Measurements from ENCODE around the gene GPR37L1. TPM values are rescaled to one million over a fixed set of nuclear protein-coding genes. Genes with fewer than 3 reads are reported as not detected.

The GPR37L1 gene
- total RNA-seq, 6 donors from 2014 or later = under 0.01 to 0.07 (median 0.03) TPM; not detected in 3

- Histone ChIP-seq H3K27ac (no peak overlapping the region), H3K27me3 (no peaks in the 10 kb centered on the region), H3K4me3 (no peak overlapping the region), H3K36me3 (no peaks in the 10 kb centered on the region), H3K4me1 (peaks cover 0 to 10% (median 3%) of the 10 kb centered on the region in 4 donors), H3K9me3 (no peaks in the 10 kb centered on the region)
- 70% methylated on average over 7 of the region's 7 CpGs for WGBS, 2 donors
- TF ChIP-seq EP300 (IDR thresholded peaks at IDR 0.05) (no peak), CTCF (IDR thresholded peaks at IDR 0.05) (no peak), POLR2A (IDR thresholded peaks at IDR 0.05) (no peak), POLR2AphosphoS5 (IDR thresholded peaks at IDR 0.05) (no peak)
- DNase-seq (no peak), ATAC-seq (ENCODE audit: low FRiP score in 2 of 2) (peak; percentile 45 to 46)
These were observed 36.9 kb upstream of the GPR37L1 start for GRCh38 chr1:202085682-202086373.

GRCh38 chr1:202086579-202087350 is 36.0 kb upstream of the GPR37L1 start:
- 54 to 80% methylated on average over 4 to 7 of the region's 7 CpGs for WGBS, 2 donors
- Histone ChIP-seq H3K27ac (no peak overlapping the region), H3K36me3 (no peaks in the 10 kb centered on the region), H3K27me3 (no peaks in the 10 kb centered on the region), H3K4me1 (peaks cover 0 to 10% (median 3%) of the 10 kb centered on the region in 4 donors), H3K4me3 (no peak overlapping the region), H3K9me3 (no peaks in the 10 kb centered on the region)
- ATAC-seq (ENCODE audit: low FRiP score in 2 of 2) (no peak), DNase-seq (peak in 1 of 2 donors; percentile 40)
- TF ChIP-seq POLR2A (IDR thresholded peaks at IDR 0.05) (no peak), POLR2AphosphoS5 (IDR thresholded peaks at IDR 0.05) (no peak), EP300 (IDR thresholded peaks at IDR 0.05) (no peak), CTCF (IDR thresholded peaks at IDR 0.05) (no peak)

GRCh38 chr1:202088206-202088605 is 34.5 kb upstream of the GPR37L1 start:
- no peak for TF ChIP-seq POLR2A (IDR thresholded peaks at IDR 0.05)
- TF ChIP-seq CTCF (IDR thresholded peaks at IDR 0.05) = no peak
- TF ChIP-seq POLR2AphosphoS5 (IDR thresholded peaks at IDR 0.05) = no peak
- TF ChIP-seq EP300 (IDR thresholded peaks at IDR 0.05) = no peak
- DNase-seq = no peak
- H3K27ac ChIP-seq = no peak overlapping the region
- 85 to 93% methylated on average over 3 of the region's 3 CpGs for WGBS, 2 donors
- no peak for ATAC-seq (ENCODE audit: low FRiP score in 2 of 2)
- no peak overlapping the region for H3K4me3 ChIP-seq
- H3K27me3 ChIP-seq = no peaks in the 10 kb centered on the region
- H3K4me1 ChIP-seq = peaks cover 0 to 10% (median 3%) of the 10 kb centered on the region in 4 donors
- no peaks in the 10 kb centered on the region for H3K36me3 ChIP-seq
- no peaks in the 10 kb centered on the region for H3K9me3 ChIP-seq

GRCh38 chr1:202090994-202091393 is 31.7 kb upstream of the GPR37L1 start:
- DNase-seq (no peak), ATAC-seq (ENCODE audit: low FRiP score in 2 of 2) (no peak)
- no peaks in the 10 kb centered on the region for H3K36me3 ChIP-seq
- peak in 3 of 6 experiments; percentile 6 to 28 (median 8) for TF ChIP-seq CTCF (IDR thresholded peaks at IDR 0.05)
- no peak for TF ChIP-seq POLR2AphosphoS5 (IDR thresholded peaks at IDR 0.05)
- H3K4me1 ChIP-seq = peaks cover 0 to 10% (median 0%) of the 10 kb centered on the region in 4 donors
- H3K9me3 ChIP-seq = no peaks in the 10 kb centered on the region
- H3K4me3 ChIP-seq = no peak overlapping the region
- no peak overlapping the region for H3K27ac ChIP-seq
- no peaks in the 10 kb centered on the region for H3K27me3 ChIP-seq
- 91 to 92% methylated on average over 3 of the region's 3 CpGs for WGBS, 2 donors
